ENCODE data around the gene PRPSAP2.

PRPSAP2 gene

DNA sequence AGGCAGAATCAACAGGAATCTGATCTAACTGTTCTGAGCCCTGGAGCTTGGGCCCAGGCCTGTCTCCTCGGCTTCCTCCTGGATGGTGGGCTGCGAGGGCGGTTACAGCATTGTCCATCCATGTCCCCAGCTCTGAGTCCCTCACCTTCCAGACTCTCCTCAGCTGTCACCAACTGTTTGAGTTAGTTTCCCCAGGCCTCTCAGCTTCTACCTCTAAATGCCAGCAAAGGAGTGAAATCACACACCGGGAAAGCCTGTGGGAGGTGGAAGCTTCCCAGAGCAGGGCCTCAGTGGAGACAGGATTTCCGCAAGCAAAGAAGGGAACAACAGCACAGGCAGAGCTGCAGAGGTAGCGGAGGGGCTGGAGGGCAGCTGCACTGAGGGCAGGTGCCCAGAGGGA lies 9.4 kb upstream of the PRPSAP2 start:
- H3K27ac ChIP-seq: no peak overlapping the region
- no peaks in the 10 kb centered on the region for H3K79me2 ChIP-seq (ENCODE audit: insufficient read depth, low read depth)
- H4K20me1 ChIP-seq (ENCODE audit: insufficient read depth): no peaks in the 10 kb centered on the region
- no peaks in the 10 kb centered on the region for H3K4me1 ChIP-seq (ENCODE audit: low read depth, poor library complexity, severe bottlenecking)
- TF ChIP-seq, protein P1, sequence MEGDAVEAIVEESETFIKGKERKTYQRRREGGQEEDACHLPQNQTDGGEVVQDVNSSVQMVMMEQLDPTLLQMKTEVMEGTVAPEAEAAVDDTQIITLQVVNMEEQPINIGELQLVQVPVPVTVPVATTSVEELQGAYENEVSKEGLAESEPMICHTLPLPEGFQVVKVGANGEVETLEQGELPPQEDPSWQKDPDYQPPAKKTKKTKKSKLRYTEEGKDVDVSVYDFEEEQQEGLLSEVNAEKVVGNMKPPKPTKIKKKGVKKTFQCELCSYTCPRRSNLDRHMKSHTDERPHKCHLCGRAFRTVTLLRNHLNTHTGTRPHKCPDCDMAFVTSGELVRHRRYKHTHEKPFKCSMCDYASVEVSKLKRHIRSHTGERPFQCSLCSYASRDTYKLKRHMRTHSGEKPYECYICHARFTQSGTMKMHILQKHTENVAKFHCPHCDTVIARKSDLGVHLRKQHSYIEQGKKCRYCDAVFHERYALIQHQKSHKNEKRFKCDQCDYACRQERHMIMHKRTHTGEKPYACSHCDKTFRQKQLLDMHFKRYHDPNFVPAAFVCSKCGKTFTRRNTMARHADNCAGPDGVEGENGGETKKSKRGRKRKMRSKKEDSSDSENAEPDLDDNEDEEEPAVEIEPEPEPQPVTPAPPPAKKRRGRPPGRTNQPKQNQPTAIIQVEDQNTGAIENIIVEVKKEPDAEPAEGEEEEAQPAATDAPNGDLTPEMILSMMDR (conservative IDR thresholded peaks at IDR 0.05; ENCODE audit: low read depth, low read length): no peak
- no peak overlapping the region for H3K4me2 ChIP-seq
- H3K27me3 ChIP-seq (ENCODE audit: insufficient read depth, low read depth): no peaks in the 10 kb centered on the region
- no peak overlapping the region for H2AFZ ChIP-seq (ENCODE audit: low read depth)
- no peaks in the 10 kb centered on the region for H3K36me3 ChIP-seq (ENCODE audit: insufficient read depth)
- H3K9ac ChIP-seq: no peak overlapping the region
- H3K4me3 ChIP-seq (IDR thresholded peaks at IDR 0.05; ENCODE audit: insufficient read depth, low read depth, low read length): no peak overlapping the region

DNA sequence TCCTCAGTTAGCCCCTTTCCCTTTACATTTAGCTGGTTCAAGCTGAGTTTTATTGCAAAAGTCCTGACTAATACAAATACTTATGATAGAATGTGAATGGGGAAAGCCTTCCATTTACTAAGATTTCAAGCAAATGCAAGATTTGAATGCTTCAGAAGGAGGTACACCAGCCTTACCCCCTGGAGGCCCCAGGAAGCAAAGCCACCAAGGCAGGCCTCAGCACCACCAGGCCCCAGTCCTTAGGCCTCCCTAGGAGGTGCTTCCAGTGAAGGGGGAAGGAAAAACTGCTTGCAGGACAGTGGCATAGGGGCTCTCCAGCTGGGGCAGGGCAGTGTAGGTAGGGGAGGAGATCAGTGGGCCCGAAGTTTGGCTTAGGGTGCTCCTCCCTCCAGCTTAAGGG lies 7.3 kb upstream of the PRPSAP2 start:
- Histone ChIP-seq H3K27ac (no peak overlapping the region), H3K4me1 (ENCODE audit: low read depth, poor library complexity, severe bottlenecking) (peaks cover 8% of the 10 kb centered on the region), H2AFZ (ENCODE audit: low read depth) (no peak overlapping the region), H3K27me3 (ENCODE audit: insufficient read depth, low read depth) (no peaks in the 10 kb centered on the region), H3K4me3 (IDR thresholded peaks at IDR 0.05; ENCODE audit: insufficient read depth, low read depth, low read length) (no peak overlapping the region), H3K36me3 (ENCODE audit: insufficient read depth) (no peaks in the 10 kb centered on the region), H3K79me2 (ENCODE audit: insufficient read depth, low read depth) (no peaks in the 10 kb centered on the region), H3K9ac (no peak overlapping the region), H4K20me1 (ENCODE audit: insufficient read depth) (no peaks in the 10 kb centered on the region), H3K4me2 (no peak overlapping the region)
- TF ChIP-seq, protein P1 (conservative IDR thresholded peaks at IDR 0.05; ENCODE audit: low read depth, low read length): no peak

GRCh38 chr17:18851201-18851600 lies 6.7 kb upstream of the PRPSAP2 start:
- no peaks in the 10 kb centered on the region for H3K79me2 ChIP-seq (ENCODE audit: insufficient read depth, low read depth)
- peaks cover 8% of the 10 kb centered on the region for H3K4me1 ChIP-seq (ENCODE audit: low read depth, poor library complexity, severe bottlenecking)
- H4K20me1 ChIP-seq (ENCODE audit: insufficient read depth): no peaks in the 10 kb centered on the region
- H3K27me3 ChIP-seq (ENCODE audit: insufficient read depth, low read depth): no peaks in the 10 kb centered on the region
- H3K4me2 ChIP-seq: no peak overlapping the region
- TF ChIP-seq, protein P1 (conservative IDR thresholded peaks at IDR 0.05; ENCODE audit: low read depth, low read length): no peak
- no peak overlapping the region for H2AFZ ChIP-seq (ENCODE audit: low read depth)
- H3K9ac ChIP-seq: no peak overlapping the region
- H3K27ac ChIP-seq: no peak overlapping the region
- no peaks in the 10 kb centered on the region for H3K36me3 ChIP-seq (ENCODE audit: insufficient read depth)
- no peak overlapping the region for H3K4me3 ChIP-seq (IDR thresholded peaks at IDR 0.05; ENCODE audit: insufficient read depth, low read depth, low read length)

GRCh38 chr17:18854956-18855355 lies 3.0 kb upstream of the PRPSAP2 start:
- Histone ChIP-seq H4K20me1 (ENCODE audit: insufficient read depth) (no peaks in the 10 kb centered on the region), H2AFZ (ENCODE audit: low read depth) (no peak overlapping the region), H3K4me3 (IDR thresholded peaks at IDR 0.05; ENCODE audit: insufficient read depth, low read depth, low read length) (no peak overlapping the region), H3K4me2 (peak overlapping the region; percentile 82; the same call in 1 of the 2 replicates), H3K79me2 (ENCODE audit: insufficient read depth, low read depth) (peaks cover 14% of the 10 kb centered on the region; the same call in 1 of the 2 replicates), H3K9ac (no peak overlapping the region), H3K36me3 (ENCODE audit: insufficient read depth) (no peaks in the 10 kb centered on the region), H3K4me1 (ENCODE audit: low read depth, poor library complexity, severe bottlenecking) (peaks cover 20% of the 10 kb centered on the region), H3K27ac (no peak overlapping the region), H3K27me3 (ENCODE audit: insufficient read depth, low read depth) (no peaks in the 10 kb centered on the region)
- TF ChIP-seq, protein P1 (conservative IDR thresholded peaks at IDR 0.05; ENCODE audit: low read depth, low read length): no peak
